GM23338 (cell line): ENCODE results near the gene STYK1. TPM values are rescaled to one million over a fixed set of nuclear protein-coding genes. Genes with fewer than 3 reads are reported as not detected.

Experiments
- ATAC-seq: fragments of 200-7000 bp; cut with Tn5 transposase; 3 replicates; pipeline ENCODE4 v1.9.1; 2020
- DNase-seq: peaks from one replicate; pipeline ENCODE4 v3.0.0-alpha.2; 2015; ENCODE audit warnings: low spot score
- H2AFZ ChIP-seq: fragments of 200-600 bp; sonication (generic); 2 replicates; pipeline ENCODE4 v1.8.0; 2016; ENCODE audit warnings: antibody characterized with exemption, mild to moderate bottlenecking, moderate library complexity
- H3F3A ChIP-seq: fragments of 200-600 bp; sonication (generic); replicated peaks from 2 replicates; pipeline ENCODE4 v1.8.0; 2017; ENCODE audit warnings: antibody characterized with exemption, mixed run types, low read depth
- H3K27ac ChIP-seq: fragments of 200-600 bp; sonication (generic); 2 replicates; pipeline ENCODE4 v1.6.1; 2016; ENCODE audit warnings: low read depth
- H3K27me3 ChIP-seq: fragments of 200-600 bp; sonication (generic); 2 replicates; pipeline ENCODE4 v1.8.0; 2016; ENCODE audit warnings: mild to moderate bottlenecking, mixed run types, moderate library complexity; ENCODE audit not compliant: insufficient read depth
- H3K36me3 ChIP-seq: fragments of 200-600 bp; sonication (generic); 2 replicates; pipeline ENCODE4 v1.8.0; 2016; ENCODE audit warnings: mild to moderate bottlenecking; ENCODE audit not compliant: insufficient read depth
- H3K4me1 ChIP-seq: fragments of 200-600 bp; sonication (generic); 2 replicates; pipeline ENCODE4 v1.8.0; 2016; ENCODE audit warnings: mild to moderate bottlenecking, moderate library complexity; ENCODE audit not compliant: insufficient read depth
- H3K4me2 ChIP-seq: fragments of 200-600 bp; sonication (generic); 2 replicates; pipeline ENCODE4 v1.7.1; 2017; ENCODE audit warnings: mixed run types
- H3K4me3 ChIP-seq: fragments of 200-600 bp; sonication (generic); 2 replicates; pipeline ENCODE4 v1.6.1; 2016; ENCODE audit warnings: mixed run types
- H3K79me2 ChIP-seq: fragments of 200-600 bp; sonication (generic); replicated peaks from 2 replicates; pipeline ENCODE4 v1.8.0; 2017; ENCODE audit warnings: mild to moderate bottlenecking; ENCODE audit not compliant: insufficient read depth
- H3K9me2 ChIP-seq: fragments of 200-600 bp; sonication (generic); 2 replicates; pipeline ENCODE4 v1.8.0; 2017; ENCODE audit not compliant: insufficient read depth
- H4K20me1 ChIP-seq: fragments of 200-600 bp; sonication (generic); replicated peaks from 2 replicates; pipeline ENCODE4 v1.8.0; 2017; ENCODE audit warnings: mild to moderate bottlenecking; ENCODE audit not compliant: insufficient read depth
- H3K27ac Mint-ChIP-seq: 2 replicates; pipeline ENCODE4 v1.8.0; 2020; ENCODE audit warnings: inconsistent platforms, mild to moderate bottlenecking, moderate library complexity, mixed read lengths
- H3K27me3 Mint-ChIP-seq: 3 replicates; pipeline ENCODE4 v1.8.0; 2022; ENCODE audit warnings: low read depth, mild to moderate bottlenecking, moderate library complexity, mixed read lengths, inconsistent platforms; ENCODE audit not compliant: insufficient read depth, poor library complexity
- H3K36me3 Mint-ChIP-seq: 3 replicates; pipeline ENCODE4 v1.8.0; 2021; ENCODE audit warnings: low read depth, mild to moderate bottlenecking, inconsistent platforms, moderate library complexity, mixed read lengths
- H3K4me1 Mint-ChIP-seq: 3 replicates; pipeline ENCODE4 v1.8.0; 2020; ENCODE audit warnings: mild to moderate bottlenecking, inconsistent platforms, mixed read lengths
- H3K4me3 Mint-ChIP-seq: 3 replicates; pipeline ENCODE4 v1.8.0; 2021; ENCODE audit warnings: moderate library complexity, mild to moderate bottlenecking, inconsistent platforms, mixed read lengths
- H3K9me3 Mint-ChIP-seq: 3 replicates; pipeline ENCODE4 v1.8.0; 2020; ENCODE audit warnings: moderate library complexity, mild to moderate bottlenecking, inconsistent platforms, mixed read lengths
- CREB1 ChIP-seq: fragments of 250-450 bp; sonication (Bioruptor Pico); IDR thresholded peaks from 2 replicates; pipeline ENCODE4 v1.5.0; 2020; ENCODE audit warnings: low read depth, mild to moderate bottlenecking, moderate library complexity
- EZH2 ChIP-seq: fragments of 200-600 bp; sonication (generic); IDR thresholded peaks from one replicate; pipeline ENCODE4 v1.8.0; 2017; ENCODE audit warnings: antibody characterized with exemption, mild to moderate bottlenecking, low read depth; ENCODE audit not compliant: unreplicated experiment
- EZH2phosphoT487 ChIP-seq: fragments of 200-600 bp; sonication (generic); IDR thresholded peaks from one replicate; pipeline ENCODE4 v1.8.1; 2018; ENCODE audit warnings: antibody characterized with exemption; ENCODE audit not compliant: unreplicated experiment
- JUNB ChIP-seq: IDR thresholded peaks from one replicate; pipeline ENCODE4 v1.6.1; 2016; ENCODE audit warnings: antibody characterized with exemption; ENCODE audit not compliant: unreplicated experiment
- NANOG ChIP-seq: IDR thresholded peaks from 2 replicates; pipeline ENCODE4 v1.6.1; 2016; ENCODE audit warnings: antibody characterized with exemption, borderline replicate concordance
- POLR2AphosphoS5 ChIP-seq: IDR thresholded peaks from 2 replicates; pipeline ENCODE4 v1.6.1; 2016; ENCODE audit warnings: antibody characterized with exemption, low read depth
- REST ChIP-seq: IDR thresholded peaks from one replicate; pipeline ENCODE4 v1.6.1; 2018; ENCODE audit warnings: antibody characterized with exemption; ENCODE audit not compliant: unreplicated experiment
- STAT1 ChIP-seq: IDR thresholded peaks from one replicate; pipeline ENCODE4 v1.6.1; 2016; ENCODE audit warnings: antibody characterized with exemption; ENCODE audit not compliant: unreplicated experiment
- ZNF114 ChIP-seq: fragments of 250-450 bp; sonication (Bioruptor Pico); IDR thresholded peaks from 2 replicates; pipeline ENCODE4 v1.5.0; 2020; ENCODE audit warnings: mild to moderate bottlenecking, moderate library complexity
- ZNF331 ChIP-seq: fragments of 250-450 bp; sonication (Bioruptor Pico); IDR thresholded peaks from 2 replicates; pipeline ENCODE4 v1.5.0; 2020; ENCODE audit warnings: low read depth, mild to moderate bottlenecking, moderate library complexity
- polyA plus RNA-seq: library from polyadenylated mRNA; unstranded; fragments of >200 nt; fragmentation: Nextera tagmentation; extraction: Ambion mirVana; gene quantifications from 2 replicates; pipeline ENCODE4 v1.2.1, GENCODE V29; 2016
- total RNA-seq: library from RNA; depleted of rRNA; stranded (reverse); fragments of >200 nt; shearing (Covaris generic); gene quantifications from 2 replicates; pipeline ENCODE4 v1.2.3, GENCODE V29; 2014
- TF ChIP-seq, protein P1 (sequence below): IDR thresholded peaks from 2 replicates; pipeline ENCODE4 v1.6.1; 2016; ENCODE audit warnings: antibody characterized with exemption
- TF ChIP-seq, protein P2 (sequence below), 2 experiments: fragments of 200-600 bp in 1 of 2; sonication (generic) in 1 of 2; conservative IDR thresholded peaks; 2 replicates each; pipeline versions ENCODE4 v1.5.1 to v1.6.1; 2016 to 2017; ENCODE audit warnings: antibody characterized with exemption in 2 of 2, low read depth in 2 of 2, mild to moderate bottlenecking in 2 of 2, moderate library complexity in 1 of 2
- TF ChIP-seq, protein P3 (sequence below): fragments of 250-450 bp; sonication (Bioruptor Pico); IDR thresholded peaks from 2 replicates; pipeline ENCODE4 v1.5.0; 2020; ENCODE audit warnings: mild to moderate bottlenecking, moderate library complexity

STYK1 gene
- total and polyA plus RNA-seq, 2 experiments from 2014 or later: 1.2 to 1.8 TPM

GRCh38 chr12:10635306-10635705, 38.5 kb downstream of the STYK1 start:
- Mint-ChIP-seq H3K4me1 (peaks cover 10% of the 10 kb centered on the region; the same call in 2 of the 3 replicates), H3K27me3 (no peaks in the 10 kb centered on the region), H3K36me3 (no peaks in the 10 kb centered on the region), H3K9me3 (no peaks in the 10 kb centered on the region), H3K4me3 (no peak overlapping the region), H3K27ac (no peak overlapping the region)
- H3F3A ChIP-seq: no peaks in the 10 kb centered on the region
- no peaks in the 10 kb centered on the region for H3K9me2 ChIP-seq
- H3K79me2 ChIP-seq: no peaks in the 10 kb centered on the region
- no peak overlapping the region for H3K4me3 ChIP-seq
- no peaks in the 10 kb centered on the region for H3K27me3 ChIP-seq
- TF ChIP-seq NANOG: no peak
- no peak for TF ChIP-seq POLR2AphosphoS5
- TF ChIP-seq CREB1: no peak
- no peak for TF ChIP-seq ZNF331 (CRISPR knock-in tag)
- no peak for TF ChIP-seq JUNB
- TF ChIP-seq, protein P1, sequence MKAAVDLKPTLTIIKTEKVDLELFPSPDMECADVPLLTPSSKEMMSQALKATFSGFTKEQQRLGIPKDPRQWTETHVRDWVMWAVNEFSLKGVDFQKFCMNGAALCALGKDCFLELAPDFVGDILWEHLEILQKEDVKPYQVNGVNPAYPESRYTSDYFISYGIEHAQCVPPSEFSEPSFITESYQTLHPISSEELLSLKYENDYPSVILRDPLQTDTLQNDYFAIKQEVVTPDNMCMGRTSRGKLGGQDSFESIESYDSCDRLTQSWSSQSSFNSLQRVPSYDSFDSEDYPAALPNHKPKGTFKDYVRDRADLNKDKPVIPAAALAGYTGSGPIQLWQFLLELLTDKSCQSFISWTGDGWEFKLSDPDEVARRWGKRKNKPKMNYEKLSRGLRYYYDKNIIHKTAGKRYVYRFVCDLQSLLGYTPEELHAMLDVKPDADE: no peak
- TF ChIP-seq REST: no peak
- TF ChIP-seq EZH2: no peak
- TF ChIP-seq EZH2phosphoT487: no peak
- TF ChIP-seq STAT1: no peak
- TF ChIP-seq, protein P2, sequence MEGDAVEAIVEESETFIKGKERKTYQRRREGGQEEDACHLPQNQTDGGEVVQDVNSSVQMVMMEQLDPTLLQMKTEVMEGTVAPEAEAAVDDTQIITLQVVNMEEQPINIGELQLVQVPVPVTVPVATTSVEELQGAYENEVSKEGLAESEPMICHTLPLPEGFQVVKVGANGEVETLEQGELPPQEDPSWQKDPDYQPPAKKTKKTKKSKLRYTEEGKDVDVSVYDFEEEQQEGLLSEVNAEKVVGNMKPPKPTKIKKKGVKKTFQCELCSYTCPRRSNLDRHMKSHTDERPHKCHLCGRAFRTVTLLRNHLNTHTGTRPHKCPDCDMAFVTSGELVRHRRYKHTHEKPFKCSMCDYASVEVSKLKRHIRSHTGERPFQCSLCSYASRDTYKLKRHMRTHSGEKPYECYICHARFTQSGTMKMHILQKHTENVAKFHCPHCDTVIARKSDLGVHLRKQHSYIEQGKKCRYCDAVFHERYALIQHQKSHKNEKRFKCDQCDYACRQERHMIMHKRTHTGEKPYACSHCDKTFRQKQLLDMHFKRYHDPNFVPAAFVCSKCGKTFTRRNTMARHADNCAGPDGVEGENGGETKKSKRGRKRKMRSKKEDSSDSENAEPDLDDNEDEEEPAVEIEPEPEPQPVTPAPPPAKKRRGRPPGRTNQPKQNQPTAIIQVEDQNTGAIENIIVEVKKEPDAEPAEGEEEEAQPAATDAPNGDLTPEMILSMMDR (conservative IDR thresholded peaks at IDR 0.05; ENCODE audit: low read depth in 2 of 2): no peak
- TF ChIP-seq ZNF114 (CRISPR knock-in tag): no peak
- TF ChIP-seq, protein P3, sequence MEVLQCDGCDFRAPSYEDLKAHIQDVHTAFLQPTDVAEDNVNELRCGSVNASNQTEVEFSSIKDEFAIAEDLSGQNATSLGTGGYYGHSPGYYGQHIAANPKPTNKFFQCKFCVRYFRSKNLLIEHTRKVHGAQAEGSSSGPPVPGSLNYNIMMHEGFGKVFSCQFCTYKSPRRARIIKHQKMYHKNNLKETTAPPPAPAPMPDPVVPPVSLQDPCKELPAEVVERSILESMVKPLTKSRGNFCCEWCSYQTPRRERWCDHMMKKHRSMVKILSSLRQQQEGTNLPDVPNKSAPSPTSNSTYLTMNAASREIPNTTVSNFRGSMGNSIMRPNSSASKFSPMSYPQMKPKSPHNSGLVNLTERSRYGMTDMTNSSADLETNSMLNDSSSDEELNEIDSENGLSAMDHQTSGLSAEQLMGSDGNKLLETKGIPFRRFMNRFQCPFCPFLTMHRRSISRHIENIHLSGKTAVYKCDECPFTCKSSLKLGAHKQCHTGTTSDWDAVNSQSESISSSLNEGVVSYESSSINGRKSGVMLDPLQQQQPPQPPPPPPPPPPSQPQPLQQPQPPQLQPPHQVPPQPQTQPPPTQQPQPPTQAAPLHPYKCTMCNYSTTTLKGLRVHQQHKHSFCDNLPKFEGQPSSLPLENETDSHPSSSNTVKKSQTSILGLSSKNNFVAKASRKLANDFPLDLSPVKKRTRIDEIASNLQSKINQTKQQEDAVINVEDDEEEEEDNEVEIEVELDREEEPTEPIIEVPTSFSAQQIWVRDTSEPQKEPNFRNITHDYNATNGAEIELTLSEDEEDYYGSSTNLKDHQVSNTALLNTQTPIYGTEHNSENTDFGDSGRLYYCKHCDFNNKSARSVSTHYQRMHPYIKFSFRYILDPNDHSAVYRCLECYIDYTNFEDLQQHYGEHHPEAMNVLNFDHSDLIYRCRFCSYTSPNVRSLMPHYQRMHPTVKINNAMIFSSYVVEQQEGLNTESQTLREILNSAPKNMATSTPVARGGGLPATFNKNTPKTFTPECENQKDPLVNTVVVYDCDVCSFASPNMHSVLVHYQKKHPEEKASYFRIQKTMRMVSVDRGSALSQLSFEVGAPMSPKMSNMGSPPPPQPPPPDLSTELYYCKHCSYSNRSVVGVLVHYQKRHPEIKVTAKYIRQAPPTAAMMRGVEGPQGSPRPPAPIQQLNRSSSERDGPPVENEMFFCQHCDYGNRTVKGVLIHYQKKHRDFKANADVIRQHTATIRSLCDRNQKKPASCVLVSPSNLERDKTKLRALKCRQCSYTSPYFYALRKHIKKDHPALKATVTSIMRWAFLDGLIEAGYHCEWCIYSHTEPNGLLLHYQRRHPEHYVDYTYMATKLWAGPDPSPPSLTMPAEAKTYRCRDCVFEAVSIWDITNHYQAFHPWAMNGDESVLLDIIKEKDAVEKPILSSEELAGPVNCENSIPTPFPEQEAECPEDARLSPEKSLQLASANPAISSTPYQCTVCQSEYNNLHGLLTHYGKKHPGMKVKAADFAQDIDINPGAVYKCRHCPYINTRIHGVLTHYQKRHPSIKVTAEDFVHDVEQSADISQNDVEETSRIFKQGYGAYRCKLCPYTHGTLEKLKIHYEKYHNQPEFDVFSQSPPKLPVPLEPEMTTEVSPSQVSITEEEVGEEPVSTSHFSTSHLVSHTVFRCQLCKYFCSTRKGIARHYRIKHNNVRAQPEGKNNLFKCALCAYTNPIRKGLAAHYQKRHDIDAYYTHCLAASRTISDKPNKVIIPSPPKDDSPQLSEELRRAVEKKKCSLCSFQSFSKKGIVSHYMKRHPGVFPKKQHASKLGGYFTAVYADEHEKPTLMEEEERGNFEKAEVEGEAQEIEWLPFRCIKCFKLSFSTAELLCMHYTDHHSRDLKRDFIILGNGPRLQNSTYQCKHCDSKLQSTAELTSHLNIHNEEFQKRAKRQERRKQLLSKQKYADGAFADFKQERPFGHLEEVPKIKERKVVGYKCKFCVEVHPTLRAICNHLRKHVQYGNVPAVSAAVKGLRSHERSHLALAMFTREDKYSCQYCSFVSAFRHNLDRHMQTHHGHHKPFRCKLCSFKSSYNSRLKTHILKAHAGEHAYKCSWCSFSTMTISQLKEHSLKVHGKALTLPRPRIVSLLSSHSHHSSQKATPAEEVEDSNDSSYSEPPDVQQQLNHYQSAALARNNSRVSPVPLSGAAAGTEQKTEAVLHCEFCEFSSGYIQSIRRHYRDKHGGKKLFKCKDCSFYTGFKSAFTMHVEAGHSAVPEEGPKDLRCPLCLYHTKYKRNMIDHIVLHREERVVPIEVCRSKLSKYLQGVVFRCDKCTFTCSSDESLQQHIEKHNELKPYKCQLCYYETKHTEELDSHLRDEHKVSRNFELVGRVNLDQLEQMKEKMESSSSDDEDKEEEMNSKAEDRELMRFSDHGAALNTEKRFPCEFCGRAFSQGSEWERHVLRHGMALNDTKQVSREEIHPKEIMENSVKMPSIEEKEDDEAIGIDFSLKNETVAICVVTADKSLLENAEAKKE (CRISPR knock-in tag): no peak
- no peaks in the 10 kb centered on the region for H3K36me3 ChIP-seq
- no peak overlapping the region for H2AFZ ChIP-seq
- no peak overlapping the region for H3K27ac ChIP-seq
- DNase-seq: no peak
- H3K4me1 ChIP-seq: peaks cover 9% of the 10 kb centered on the region
- no peak overlapping the region for H3K4me2 ChIP-seq
- no peaks in the 10 kb centered on the region for H4K20me1 ChIP-seq
- no peak for ATAC-seq
